Measurements from ENCODE around the gene APOL2. TPM values are rescaled to one million over a fixed set of nuclear protein-coding genes. Genes with fewer than 3 reads are reported as not detected.

APOL2 gene
- total RNA-seq, 1 donor: 56.1 TPM

GRCh38 chr22:36182056-36182455, 57.3 kb downstream of the APOL2 start:
- Histone ChIP-seq H4K20me1 (ENCODE audit: insufficient read depth, low read length) (no peaks in the 10 kb centered on the region), H3K27me3 (ENCODE audit: insufficient read depth, low read length) (peaks cover 4% of the 10 kb centered on the region), H3K4me2 (ENCODE audit: insufficient read depth, low read length) (no peak overlapping the region), H3K4me3 (ENCODE audit: insufficient read depth, low read length) (no peak overlapping the region), H3K27ac (ENCODE audit: low read depth, low read length) (no peak overlapping the region), H3K36me3 (ENCODE audit: insufficient read depth, low read length) (no peaks in the 10 kb centered on the region), H3K4me1 (ENCODE audit: insufficient read depth, low read length) (peaks cover 6% of the 10 kb centered on the region), H3K79me2 (ENCODE audit: insufficient read depth, low read length) (no peaks in the 10 kb centered on the region), H3K9me3 (ENCODE audit: low read depth, low read length) (no peaks in the 10 kb centered on the region), H2AFZ (ENCODE audit: low read length) (no peak overlapping the region)
- no peak for DNase-seq (ENCODE audit: insufficient read length, low spot score, missing footprints)
- TF ChIP-seq, protein P1, sequence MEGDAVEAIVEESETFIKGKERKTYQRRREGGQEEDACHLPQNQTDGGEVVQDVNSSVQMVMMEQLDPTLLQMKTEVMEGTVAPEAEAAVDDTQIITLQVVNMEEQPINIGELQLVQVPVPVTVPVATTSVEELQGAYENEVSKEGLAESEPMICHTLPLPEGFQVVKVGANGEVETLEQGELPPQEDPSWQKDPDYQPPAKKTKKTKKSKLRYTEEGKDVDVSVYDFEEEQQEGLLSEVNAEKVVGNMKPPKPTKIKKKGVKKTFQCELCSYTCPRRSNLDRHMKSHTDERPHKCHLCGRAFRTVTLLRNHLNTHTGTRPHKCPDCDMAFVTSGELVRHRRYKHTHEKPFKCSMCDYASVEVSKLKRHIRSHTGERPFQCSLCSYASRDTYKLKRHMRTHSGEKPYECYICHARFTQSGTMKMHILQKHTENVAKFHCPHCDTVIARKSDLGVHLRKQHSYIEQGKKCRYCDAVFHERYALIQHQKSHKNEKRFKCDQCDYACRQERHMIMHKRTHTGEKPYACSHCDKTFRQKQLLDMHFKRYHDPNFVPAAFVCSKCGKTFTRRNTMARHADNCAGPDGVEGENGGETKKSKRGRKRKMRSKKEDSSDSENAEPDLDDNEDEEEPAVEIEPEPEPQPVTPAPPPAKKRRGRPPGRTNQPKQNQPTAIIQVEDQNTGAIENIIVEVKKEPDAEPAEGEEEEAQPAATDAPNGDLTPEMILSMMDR (IDR thresholded peaks at IDR 0.05; ENCODE audit: extremely low read depth, low read depth, low read length): no peak

DNA sequence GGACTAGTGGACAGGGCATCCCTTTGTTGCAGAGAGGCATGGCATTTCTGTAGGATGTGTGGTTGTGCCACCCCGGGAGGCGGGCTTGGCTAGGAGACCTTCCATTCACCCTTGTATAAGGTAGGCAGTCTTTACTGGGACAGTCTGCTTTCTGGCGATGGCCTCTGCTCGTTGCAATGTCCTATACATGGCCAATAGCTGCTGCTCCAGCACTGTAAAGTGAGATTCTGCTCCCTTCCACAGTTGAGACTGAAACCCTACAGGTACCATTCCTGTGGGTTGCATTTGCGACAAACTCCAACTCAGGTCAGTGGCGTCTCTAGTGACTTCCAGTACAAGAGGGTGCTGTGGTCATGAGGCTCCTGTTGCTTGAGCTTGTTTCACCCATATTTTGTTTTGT, 58.4 kb downstream of the APOL2 start:
- H3K27me3 ChIP-seq (ENCODE audit: insufficient read depth, low read length): peaks cover 4% of the 10 kb centered on the region
- H3K4me2 ChIP-seq (ENCODE audit: insufficient read depth, low read length): no peak overlapping the region
- no peaks in the 10 kb centered on the region for H3K9me3 ChIP-seq (ENCODE audit: low read depth, low read length)
- no peaks in the 10 kb centered on the region for H3K36me3 ChIP-seq (ENCODE audit: insufficient read depth, low read length)
- TF ChIP-seq, protein P1 (IDR thresholded peaks at IDR 0.05; ENCODE audit: extremely low read depth, low read depth, low read length): no peak
- DNase-seq (ENCODE audit: insufficient read length, low spot score, missing footprints): no peak
- no peak overlapping the region for H3K4me3 ChIP-seq (ENCODE audit: insufficient read depth, low read length)
- H3K27ac ChIP-seq (ENCODE audit: low read depth, low read length): no peak overlapping the region
- no peaks in the 10 kb centered on the region for H4K20me1 ChIP-seq (ENCODE audit: insufficient read depth, low read length)
- peaks cover 6% of the 10 kb centered on the region for H3K4me1 ChIP-seq (ENCODE audit: insufficient read depth, low read length)
- H3K79me2 ChIP-seq (ENCODE audit: insufficient read depth, low read length): no peaks in the 10 kb centered on the region
- H2AFZ ChIP-seq (ENCODE audit: low read length): no peak overlapping the region

GRCh38 chr22:36180038-36180880, 59.1 kb downstream of the APOL2 start:
- Histone ChIP-seq H3K27ac (ENCODE audit: low read depth, low read length) (no peak overlapping the region), H3K36me3 (ENCODE audit: insufficient read depth, low read length) (no peaks in the 10 kb centered on the region), H3K9me3 (ENCODE audit: low read depth, low read length) (no peaks in the 10 kb centered on the region), H2AFZ (ENCODE audit: low read length) (peak overlapping the region; percentile 73), H3K4me2 (ENCODE audit: insufficient read depth, low read length) (no peak overlapping the region), H3K4me1 (ENCODE audit: insufficient read depth, low read length) (peaks cover 6% of the 10 kb centered on the region), H3K4me3 (ENCODE audit: insufficient read depth, low read length) (no peak overlapping the region), H4K20me1 (ENCODE audit: insufficient read depth, low read length) (no peaks in the 10 kb centered on the region), H3K27me3 (ENCODE audit: insufficient read depth, low read length) (peaks cover 4% of the 10 kb centered on the region), H3K79me2 (ENCODE audit: insufficient read depth, low read length) (no peaks in the 10 kb centered on the region)
- no peak for DNase-seq (ENCODE audit: insufficient read length, low spot score, missing footprints)
- TF ChIP-seq, protein P1 (IDR thresholded peaks at IDR 0.05; ENCODE audit: extremely low read depth, low read depth, low read length): peak; percentile 97

DNA sequence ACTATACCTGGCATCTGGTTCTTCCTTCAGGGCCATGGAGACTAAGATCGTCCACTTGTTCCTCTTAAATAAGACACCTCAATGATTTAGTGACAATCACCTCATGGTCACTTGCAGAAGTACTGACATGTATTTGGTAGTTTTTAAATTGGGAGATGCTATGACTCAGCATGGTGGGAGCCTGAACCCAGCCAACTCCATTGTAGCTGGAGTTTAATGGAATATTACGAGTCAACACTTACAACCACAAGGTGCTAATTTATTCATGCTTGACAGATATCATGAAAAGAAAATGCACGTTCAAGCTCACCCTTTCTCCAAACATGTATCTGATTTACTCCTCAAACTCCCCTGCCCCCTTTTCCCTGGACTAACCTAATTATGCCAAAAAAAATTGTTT, 62.2 kb downstream of the APOL2 start:
- H3K4me1 ChIP-seq (ENCODE audit: insufficient read depth, low read length): no peaks in the 10 kb centered on the region
- H3K79me2 ChIP-seq (ENCODE audit: insufficient read depth, low read length): no peaks in the 10 kb centered on the region
- H3K4me3 ChIP-seq (ENCODE audit: insufficient read depth, low read length): no peak overlapping the region
- TF ChIP-seq, protein P1 (IDR thresholded peaks at IDR 0.05; ENCODE audit: extremely low read depth, low read depth, low read length): no peak
- H3K4me2 ChIP-seq (ENCODE audit: insufficient read depth, low read length): no peak overlapping the region
- no peak overlapping the region for H2AFZ ChIP-seq (ENCODE audit: low read length)
- no peaks in the 10 kb centered on the region for H3K36me3 ChIP-seq (ENCODE audit: insufficient read depth, low read length)
- DNase-seq (ENCODE audit: insufficient read length, low spot score, missing footprints): no peak
- H3K9me3 ChIP-seq (ENCODE audit: low read depth, low read length): no peaks in the 10 kb centered on the region
- H4K20me1 ChIP-seq (ENCODE audit: insufficient read depth, low read length): no peaks in the 10 kb centered on the region
- H3K27ac ChIP-seq (ENCODE audit: low read depth, low read length): no peak overlapping the region
- peaks cover 2% of the 10 kb centered on the region for H3K27me3 ChIP-seq (ENCODE audit: insufficient read depth, low read length)

Data from osteoblast (primary cell).